SK-N-SH (cell line): ENCODE results near the gene APOE. TPM values are rescaled to one million over a fixed set of nuclear protein-coding genes. Genes with fewer than 3 reads are reported as not detected.

Experiments
- CTCF ChIA-PET: fragments of 300-600, 350-600 bp; formaldehyde crosslinking; extraction: SDS; loops from one replicate; lab custom pipeline; 2021; lab: Yijun Ruan, JAX
- POLR2A ChIA-PET: fragments of 350-600 bp; sonication (Branson Sonifier 250); formaldehyde crosslinking; extraction: SDS; loops from one replicate; lab custom pipeline; 2020; ENCODE audit warnings: antibody characterized with exemption, inconsistent platforms; lab: Yijun Ruan, JAX
- DNase-seq: peaks from one replicate; pipeline ENCODE4 v3.0.0; 2012
- H2AFZ ChIP-seq: fragments of 200-600 bp; sonication (generic); 2 replicates; pipeline ENCODE4 v1.8.1; 2016; ENCODE audit warnings: antibody characterized with exemption, mild to moderate bottlenecking, low read depth
- H3F3A ChIP-seq: fragments of 200-600 bp; sonication (generic); replicated peaks from 2 replicates; pipeline ENCODE3; 2016; ENCODE audit warnings: antibody characterized with exemption, mild to moderate bottlenecking; ENCODE audit not compliant: insufficient read depth
- H3K27ac ChIP-seq, 2 experiments: fragments of 200-500 bp in 1 of 2; fragments of 200-600 bp in 1 of 2; sonication (Bioruptor generic) in 1 of 2; sonication (generic), shearing (Covaris generic) in 1 of 2; 2 replicates each; pipeline versions ENCODE4 v1.5.1 to v1.6.1; 2014 to 2016; ENCODE audit warnings: low read depth in 2 of 2, inconsistent platforms in 1 of 2, low read length in 1 of 2, mild to moderate bottlenecking in 1 of 2, mixed read lengths in 1 of 2
- H3K27me3 ChIP-seq: fragments of 200-600 bp; sonication (generic), shearing (Covaris generic); 2 replicates; pipeline ENCODE4 v1.6.1; 2016; ENCODE audit warnings: mixed run types; ENCODE audit not compliant: insufficient read depth
- H3K36me3 ChIP-seq, 2 experiments: fragments of 200-500 bp in 1 of 2; fragments of 200-600 bp in 1 of 2; sonication (Bioruptor generic) in 1 of 2; sonication (generic) in 1 of 2; replicated peaks in 1 of 2; 2 replicates each; pipeline versions ENCODE3 to v1.5.1; 2014 to 2016; ENCODE audit warnings: low read length in 1 of 2, mild to moderate bottlenecking in 1 of 2; ENCODE audit not compliant: insufficient read depth in 2 of 2, control insufficient read depth in 1 of 2
- H3K4me1 ChIP-seq, 2 experiments: fragments of 200-500 bp in 1 of 2; fragments of 200-600 bp in 1 of 2; sonication (Bioruptor generic) in 1 of 2; sonication (generic), shearing (Covaris generic) in 1 of 2; 2 replicates each; pipeline versions ENCODE4 v1.5.1 to v1.6.1; 2014 to 2016; ENCODE audit warnings: low read depth in 1 of 2, low read length in 1 of 2, mixed run types in 1 of 2; ENCODE audit not compliant: insufficient read depth in 2 of 2, control insufficient read depth in 1 of 2
- H3K4me2 ChIP-seq: fragments of 200-600 bp; sonication (generic), shearing (Covaris generic); 2 replicates; pipeline ENCODE4 v1.6.1; 2017; ENCODE audit warnings: mixed run types
- H3K4me3 ChIP-seq, 2 experiments: fragments of 200-500 bp in 1 of 2; fragments of 200-600 bp in 1 of 2; sonication (Bioruptor generic) in 1 of 2; sonication (generic), shearing (Covaris generic) in 1 of 2; 2 replicates each; pipeline versions ENCODE4 v1.5.1 to v1.8.1; 2014 to 2016; ENCODE audit warnings: low read depth in 2 of 2, inconsistent platforms in 1 of 2, low read length in 1 of 2, mild to moderate bottlenecking in 1 of 2, mixed read lengths in 1 of 2, moderate library complexity in 1 of 2
- H3K79me2 ChIP-seq: fragments of 200-600 bp; sonication (generic); 2 replicates; pipeline ENCODE4 v1.8.1; 2017; ENCODE audit warnings: mild to moderate bottlenecking; ENCODE audit not compliant: insufficient read depth
- H3K9ac ChIP-seq: fragments of 200-600 bp; sonication (generic); 2 replicates; pipeline ENCODE4 v1.6.1; 2017; ENCODE audit warnings: mixed run types
- H3K9me2 ChIP-seq: fragments of 200-600 bp; sonication (generic); 2 replicates; pipeline ENCODE4 v1.6.1; 2017; ENCODE audit warnings: mixed run types
- H3K9me3 ChIP-seq: fragments of 200-600 bp; sonication (generic); 2 replicates; pipeline ENCODE4 v1.6.1; 2017; ENCODE audit warnings: mixed run types, mild to moderate bottlenecking, moderate library complexity
- H4K20me1 ChIP-seq: fragments of 200-600 bp; sonication (generic); 2 replicates; pipeline ENCODE4 v1.6.1; 2017; ENCODE audit warnings: mild to moderate bottlenecking, mixed run types; ENCODE audit not compliant: insufficient read depth
- EP300 ChIP-seq, 2 experiments: IDR thresholded peaks; 2 replicates each; pipeline versions ENCODE4 v1.4.0 to v1.6.1; 2012; ENCODE audit warnings: borderline replicate concordance in 1 of 2, low read depth in 1 of 2, low read length in 1 of 2
- EZH2phosphoT487 ChIP-seq: fragments of 200-600 bp; sonication (generic); IDR thresholded peaks from 2 replicates; pipeline ENCODE4 v1.6.1; 2017; ENCODE audit warnings: low read depth, mixed run types, mild to moderate bottlenecking, antibody characterized with exemption, moderate library complexity, borderline replicate concordance
- FOXM1 ChIP-seq: IDR thresholded peaks from 2 replicates; pipeline ENCODE4 v1.4.0; 2012; ENCODE audit warnings: low read depth, mild to moderate bottlenecking
- GABPA ChIP-seq: IDR thresholded peaks from 2 replicates; pipeline ENCODE4 v1.4.0; 2012; ENCODE audit warnings: low read depth, mild to moderate bottlenecking
- GATA2 ChIP-seq: sonication (generic); formaldehyde crosslinking; IDR thresholded peaks from 2 replicates; pipeline ENCODE4 v1.5.0; 2020; ENCODE audit warnings: mild to moderate bottlenecking, missing genetic modification reagents
- IRF3 ChIP-seq: fragments of 150-350 bp; IDR thresholded peaks from 2 replicates; pipeline ENCODE4 v1.6.1; 2016; ENCODE audit warnings: mild to moderate bottlenecking, low read depth, low read length
- MAX ChIP-seq: IDR thresholded peaks from 2 replicates; pipeline ENCODE4 v1.4.0; 2012; ENCODE audit warnings: low read depth
- MEF2A ChIP-seq: IDR thresholded peaks from 2 replicates; pipeline ENCODE4 v1.4.0; 2012; ENCODE audit warnings: low read depth, borderline replicate concordance
- MXI1 ChIP-seq: IDR thresholded peaks from 2 replicates; pipeline ENCODE4 v1.6.1; 2012; ENCODE audit warnings: mild to moderate bottlenecking, low read depth, low read length, improper control_type of control experiment
- RXRA ChIP-seq: IDR thresholded peaks from 2 replicates; pipeline ENCODE4 v1.4.0; 2012; ENCODE audit warnings: low read depth, mild to moderate bottlenecking, borderline replicate concordance
- TAF1 ChIP-seq: IDR thresholded peaks from 2 replicates; pipeline ENCODE4 v1.6.1; 2012; ENCODE audit warnings: low read depth, mild to moderate bottlenecking, low read length, moderate library complexity, borderline replicate concordance
- TCF12 ChIP-seq: IDR thresholded peaks from 2 replicates; pipeline ENCODE4 v1.4.0; 2012
- TEAD4 ChIP-seq: IDR thresholded peaks from 2 replicates; pipeline ENCODE4 v1.4.0; 2012; ENCODE audit warnings: mild to moderate bottlenecking, borderline replicate concordance; ENCODE audit not compliant: insufficient read depth
- YY1 ChIP-seq: IDR thresholded peaks from 2 replicates; pipeline ENCODE4 v1.4.0; 2012; ENCODE audit warnings: low read depth, mild to moderate bottlenecking
- ZBTB33 ChIP-seq: IDR thresholded peaks from 2 replicates; pipeline ENCODE4 v1.4.0; 2012; ENCODE audit warnings: low read depth, borderline replicate concordance
- WGBS: methylation state at CpG from one replicate; pipeline ENCODE4 v1.1.6; 2017; ENCODE audit warnings: low lambda C conversion rate; 5-methylcytosine and 5-hydroxymethylcytosine counted together
- polyA plus RNA-seq, 3 experiments: library from polyadenylated mRNA; depleted of rRNA; stranded (reverse); fragments of >200 nt; gene quantifications; 2 replicates each; pipeline ENCODE4 v1.2.3, GENCODE V29; 2012

The APOE gene
- polyA plus RNA-seq, 1 of the 3 experiments (the other 2 are of a cell fraction) = 56.0 TPM

GRCh38 chr19:44954649-44955504 lies 49.3 kb downstream of the APOE start, which contains the start of gene CLPTM1 (continued):
- peak; percentile 86 for TF ChIP-seq TAF1
- TF ChIP-seq MAX = peak; percentile 75; the same call in 1 of the 2 replicates

GRCh38 chr19:44955505-44956439 lies 50.2 kb downstream of the APOE start:
- 7% methylated on average over 21 of the region's 40 CpGs for WGBS
- no peak overlapping the region for H2AFZ ChIP-seq
- ChIA-PET CTCF (interaction anchor here (0.8 to 10.2 kb wide), 4 partner anchors 10 to 104 kb away, joined by 3 to 131 read pairs (median 4); partner anchors contain the start of genes APOC2 and APOE), POLR2A (interaction anchor here (1.2 to 1.6 kb wide), 2 partner anchors 41 to 65 kb away, joined by 4 to 9 read pairs; partner anchors contain the start of genes APOC1 and TOMM40)
- H3F3A ChIP-seq = peaks cover 10% of the 10 kb centered on the region
- H3K79me2 ChIP-seq = peaks cover 59% of the 10 kb centered on the region
- H3K9me3 ChIP-seq = no peaks in the 10 kb centered on the region
- peak overlapping the region; percentile 93 for H3K4me2 ChIP-seq
- peaks cover 0 to 25% of the 10 kb centered on the region in 2 experiments; a peak in 2 of 4 replicates for H3K4me1 ChIP-seq
- no peaks in the 10 kb centered on the region for H3K9me2 ChIP-seq
- H3K36me3 ChIP-seq = peaks cover 0 to 6% of the 10 kb centered on the region in 2 experiments
- peak overlapping the region in 1 of 2 experiments; percentile 94; a peak in 2 of 4 replicates for H3K27ac ChIP-seq
- DNase-seq = no peak
- no peak for TF ChIP-seq RXRA
- TF ChIP-seq GATA2 (CRISPR knock-in tag) = no peak
- no peak for TF ChIP-seq YY1
- TF ChIP-seq MEF2A = no peak
- TF ChIP-seq MAX = no peak
- TF ChIP-seq EZH2phosphoT487 = no peak
- TF ChIP-seq TEAD4 = no peak
- TF ChIP-seq EP300 (IDR thresholded peaks at IDR 0.05; ENCODE audit: borderline replicate concordance in 1 of 2, low read depth in 1 of 2, low read length in 1 of 2) = no peak
- no peaks in the 10 kb centered on the region for H3K27me3 ChIP-seq
- peaks cover 51% of the 10 kb centered on the region for H4K20me1 ChIP-seq
- peak overlapping the region; percentile 82 for H3K9ac ChIP-seq
- peak overlapping the region; percentile 93 to 99 for H3K4me3 ChIP-seq

- Histone ChIP-seq H4K20me1 (peaks cover 62% of the 10 kb centered on the region), H3K9me3 (no peaks in the 10 kb centered on the region), H3K4me2 (peak overlapping the region; percentile 93; the same call in 1 of the 2 replicates), H3F3A (peaks cover 6% of the 10 kb centered on the region), H2AFZ (no peak overlapping the region), H3K27ac (no peak overlapping the region), H3K79me2 (peaks cover 76% of the 10 kb centered on the region), H3K36me3 (peaks cover 2 to 12% of the 10 kb centered on the region in 2 experiments), H3K9me2 (no peaks in the 10 kb centered on the region), H3K4me1 (peaks cover 0 to 25% of the 10 kb centered on the region in 2 experiments; a peak in 2 of 4 replicates), H3K27me3 (no peaks in the 10 kb centered on the region), H3K9ac (peak overlapping the region; percentile 1; the same call in 1 of the 2 replicates), H3K4me3 (no peak overlapping the region)
- WGBS = 87% methylated on average over 7 of the region's 7 CpGs
- CTCF ChIA-PET = interaction anchor here (1.1 to 10.2 kb wide), 3 partner anchors 14 to 54 kb away, joined by 3 to 131 read pairs (median 3); partner anchors contain the start of gene APOE
- DNase-seq = no peak
- POLR2A ChIA-PET = no interaction called here
- TF ChIP-seq RXRA (no peak), GABPA (no peak), TCF12 (no peak), MXI1 (no peak), ZBTB33 (no peak), FOXM1 (no peak), MAX (no peak), MEF2A (no peak), IRF3 (no peak), TEAD4 (no peak)
These were observed 51.9 kb downstream of the APOE start for GRCh38 chr19:44957526-44957925.
